CD4-positive, alpha-beta T cell treated with Interleukin-1 beta for 1 hour (primary cell): ENCODE measurements around the gene MARCHF10.

Experiments
- DNase-seq, 2 donors: peaks; one replicate each; pipeline ENCODE4 v3.0.0-alpha.2; 2020 to 2022

The MARCHF10 gene

DNA sequence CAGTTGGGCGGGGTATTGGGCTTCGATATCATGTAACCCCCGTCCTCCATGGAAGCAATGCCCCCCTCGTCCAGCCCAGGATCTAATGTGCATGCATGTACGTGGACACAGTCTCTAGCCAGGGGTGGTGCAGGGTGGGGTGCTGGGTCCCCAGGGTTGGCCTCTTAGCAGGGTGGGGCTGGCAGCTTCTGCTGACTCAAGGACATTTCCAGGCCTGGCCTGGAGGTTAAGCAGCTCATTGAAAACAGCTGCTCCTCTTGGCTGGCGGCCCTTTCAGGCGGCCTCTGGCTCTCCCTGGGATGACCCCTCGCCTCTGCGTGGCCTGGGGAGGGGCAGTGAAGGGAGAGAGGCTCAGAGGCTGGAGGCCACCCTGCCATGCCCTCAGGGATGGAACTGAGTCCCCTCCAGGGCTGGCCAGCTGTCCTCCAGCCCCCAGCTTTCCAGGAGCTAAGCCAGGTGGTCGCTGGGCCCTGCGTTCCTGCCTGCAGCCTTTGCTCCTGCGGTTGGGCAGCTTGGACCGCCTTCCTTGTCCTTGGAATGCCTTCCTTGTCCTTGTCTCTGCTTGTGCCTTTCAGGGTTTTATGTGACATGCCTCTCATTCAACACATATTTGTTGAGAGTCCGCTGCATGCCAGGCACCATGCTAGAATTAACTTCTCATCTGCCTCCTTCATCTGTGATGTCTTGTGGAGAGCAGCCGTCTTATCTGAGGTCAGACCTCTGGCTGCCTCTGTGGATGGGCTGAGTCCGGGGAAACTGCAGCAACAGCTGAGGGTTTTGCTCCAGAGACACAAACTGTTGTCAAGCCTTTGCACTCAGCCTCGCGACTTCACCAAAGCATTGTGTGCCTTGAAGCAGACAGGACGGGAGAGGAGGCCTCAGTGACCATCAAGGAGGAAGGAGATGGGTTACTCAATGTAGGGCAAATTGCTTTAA lies 154.0 kb downstream of the MARCHF10 start:
- DNase-seq = no peak

DNA sequence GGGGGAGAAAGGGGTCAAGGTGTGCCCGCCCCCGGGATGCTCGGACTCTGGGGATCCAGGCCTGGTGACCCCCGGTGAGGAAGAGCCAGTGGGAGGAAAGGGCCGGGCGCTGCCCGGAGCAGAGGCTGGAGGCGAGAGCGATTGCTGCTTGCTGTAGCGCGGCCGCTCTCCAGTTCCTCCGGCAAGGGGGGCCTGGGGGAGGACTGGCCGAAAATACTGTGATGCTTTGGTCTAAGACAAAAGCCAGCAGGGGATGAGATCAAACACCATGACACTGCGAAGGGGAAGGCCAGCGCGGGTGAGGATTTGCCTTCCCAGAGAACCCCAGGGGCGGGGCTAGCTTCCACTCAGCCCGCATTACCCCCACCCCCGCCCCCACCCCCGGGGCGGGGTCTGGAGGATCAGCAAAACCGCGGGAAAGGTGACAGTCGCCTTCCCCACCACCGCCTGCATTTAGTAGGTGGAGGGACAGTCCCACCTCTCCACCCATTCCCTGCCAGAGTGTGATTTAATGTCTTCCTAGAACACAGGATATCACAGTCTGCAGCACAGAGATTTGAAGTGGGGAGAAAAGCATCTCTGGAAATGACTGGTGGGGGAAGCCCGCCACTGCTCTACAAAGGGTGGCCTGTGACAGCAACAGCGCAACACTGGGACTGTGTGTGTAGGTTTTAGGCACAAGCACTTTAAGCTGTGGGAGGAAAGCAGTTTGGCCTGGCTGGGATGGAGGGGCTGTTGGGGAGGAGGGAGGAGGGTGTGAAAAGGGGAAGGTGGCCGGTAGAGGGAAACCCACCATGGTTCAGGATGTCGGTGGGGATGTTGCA lies 154.9 kb downstream of the MARCHF10 start:
- DNase-seq = peak; percentile 54 to 56

DNA sequence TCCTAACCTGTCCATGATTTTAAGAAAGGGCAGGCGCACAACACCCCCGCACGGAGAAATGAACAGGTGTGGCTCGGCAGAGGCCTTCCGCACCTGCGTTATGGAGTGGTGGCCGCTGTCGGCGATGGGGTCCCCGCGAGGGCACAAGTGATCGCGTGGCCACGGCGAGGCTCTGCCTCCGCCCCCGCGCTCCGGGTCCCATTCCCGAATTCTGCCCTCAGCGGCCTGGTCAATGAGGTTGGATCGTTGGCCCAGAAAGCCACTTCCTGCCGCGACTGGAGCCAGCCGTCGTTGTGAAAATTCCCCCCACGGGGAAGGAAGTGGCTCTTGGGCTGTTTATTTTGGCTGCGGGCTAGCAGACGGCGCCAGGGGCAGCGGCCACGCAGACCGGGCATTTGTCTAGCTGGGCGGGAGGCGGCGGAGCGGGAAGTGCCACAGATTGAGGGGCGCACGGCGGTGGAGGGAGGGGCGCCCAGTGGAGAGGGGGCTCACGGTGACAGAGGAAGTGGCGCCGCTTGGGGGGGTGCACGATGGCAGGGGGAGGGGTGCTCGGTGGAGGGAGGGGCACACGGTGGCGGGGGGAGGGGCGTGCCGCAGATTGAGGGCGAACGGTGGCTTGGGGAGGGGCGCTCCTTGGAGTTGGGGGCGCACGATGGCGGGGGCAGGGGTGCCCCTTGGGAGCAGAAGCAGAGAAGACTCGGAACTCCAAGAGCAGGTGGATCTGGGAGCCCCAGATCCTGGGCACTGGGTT lies 155.7 kb downstream of the MARCHF10 start:
- DNase-seq = peak; percentile 34 to 45
